Testis (tissue), 3 donors: Measurements from ENCODE around the gene MDFIC. TPM values are rescaled to one million over a fixed set of nuclear protein-coding genes. Genes with fewer than 3 reads are reported as not detected.

Experiments used
- DNase-seq: peaks from one replicate; pipeline ENCODE4 v3.0.0-alpha.2; 2019
- H3K27ac ChIP-seq, 2 donors: fragments of 200-600 bp; sonication (generic); one replicate each; pipeline ENCODE4 v1.5.1; 2019
- H3K27me3 ChIP-seq: fragments of 200-600 bp; sonication (generic); one replicate; pipeline ENCODE4 v1.5.1; 2019
- H3K36me3 ChIP-seq: fragments of 200-600 bp; sonication (generic); one replicate; pipeline ENCODE4 v1.5.1; 2017; ENCODE audit warnings: low read depth; ENCODE audit errors: missing control alignments
- H3K4me1 ChIP-seq: fragments of 200-600 bp; sonication (generic); one replicate; pipeline ENCODE4 v1.5.1; 2019
- H3K4me3 ChIP-seq, 2 donors: fragments of 200-600 bp; sonication (generic); one replicate each; pipeline ENCODE4 v1.5.1; 2017 to 2019
- H3K9me3 ChIP-seq: fragments of 200-600 bp; sonication (generic); one replicate; pipeline ENCODE4 v1.5.1; 2017
- CTCF ChIP-seq, 3 experiments: fragments of 450-650 bp in 2 of 3; fragments of 200-600 bp in 1 of 3; sonication (generic) in 1 of 3; IDR thresholded peaks; one replicate each; pipeline ENCODE4 v1.5.1; 2016 to 2019; ENCODE audit warnings: antibody characterized with exemption in 3 of 3, mild to moderate bottlenecking in 2 of 3, moderate library complexity in 1 of 3
- POLR2A ChIP-seq: fragments of 450-650 bp; IDR thresholded peaks from one replicate; pipeline ENCODE4 v1.6.1; 2017; ENCODE audit warnings: antibody characterized with exemption, mild to moderate bottlenecking, moderate library complexity
- WGBS, 2 donors: methylation state at CpG; one replicate each; pipeline ENCODE4 v1.1.5; 2018; 5-methylcytosine and 5-hydroxymethylcytosine counted together
- intact Hi-C: fragments of 100-400 bp; cut with DNase I; formaldehyde crosslinking; loops from one replicate; pipeline ENCODE4 v1.15.1; 2023; ENCODE audit warnings: low total_unique reads
- polyA plus RNA-seq: library from polyadenylated mRNA; stranded (reverse); fragments of 350-450 nt; fragmentation: Illumina TruSeq; extraction: RNeasy Lipid Tissue Mini Kit (QIAGEN cat#74804); gene quantifications from one replicate; pipeline ENCODE4 v1.2.3, GENCODE V29; 2014; ENCODE audit warnings: low read depth, low replicate concordance; ENCODE audit not compliant: insufficient read depth
- total RNA-seq, 2 donors: library from RNA; depleted of rRNA; stranded (reverse); fragments of >200 nt; gene quantifications; one replicate each; pipeline ENCODE4 v1.2.3, GENCODE V29; 2016

MDFIC gene
- total and polyA plus RNA-seq, 3 donors from 2014 or later = 5.8 to 7.6 (median 6.1) TPM

GRCh38 chr7:114979803-114980507 lies 58.1 kb downstream of the MDFIC start:
- Histone ChIP-seq H3K4me1 (no peaks in the 10 kb centered on the region), H3K27ac (no peak overlapping the region), H3K9me3 (no peaks in the 10 kb centered on the region), H3K36me3 (no peaks in the 10 kb centered on the region), H3K27me3 (no peaks in the 10 kb centered on the region), H3K4me3 (no peak overlapping the region)
- intact Hi-C loops = no loop called here
- DNase-seq = no peak
- WGBS, 2 donors = 82 to 89% methylated on average over 4 of the region's 4 CpGs
- TF ChIP-seq POLR2A (no peak), CTCF (IDR thresholded peaks at IDR 0.05) (no peak)

DNA sequence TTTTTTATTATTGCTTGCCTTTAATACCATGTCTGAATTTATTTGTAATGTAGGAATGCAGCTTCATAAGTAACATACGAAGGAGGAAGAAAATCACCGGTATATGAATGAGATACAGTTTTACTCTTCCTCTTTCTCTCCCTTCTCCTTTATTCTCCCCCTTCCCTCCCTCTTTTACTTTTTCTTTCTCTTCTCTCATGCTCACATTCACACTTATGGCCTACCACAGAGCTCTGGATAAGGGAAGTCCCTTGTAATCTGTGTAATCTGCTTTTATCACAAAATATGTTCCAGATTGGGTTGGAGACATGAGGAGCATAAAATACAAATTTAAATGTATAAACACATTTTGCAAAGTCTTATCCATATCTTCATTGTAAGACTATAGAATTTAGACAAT lies 59.4 kb downstream of the MDFIC start:
- no peak overlapping the region for H3K4me3 ChIP-seq
- no peaks in the 10 kb centered on the region for H3K9me3 ChIP-seq
- H3K27me3 ChIP-seq = no peaks in the 10 kb centered on the region
- TF ChIP-seq CTCF (IDR thresholded peaks at IDR 0.05) (no peak), POLR2A (no peak)
- WGBS, 2 donors = 86% methylated on average over 2 of the region's 2 CpGs
- intact Hi-C loops = no loop called here
- no peak for DNase-seq
- H3K4me1 ChIP-seq = no peaks in the 10 kb centered on the region
- H3K36me3 ChIP-seq = no peaks in the 10 kb centered on the region
- H3K27ac ChIP-seq = no peak overlapping the region

DNA sequence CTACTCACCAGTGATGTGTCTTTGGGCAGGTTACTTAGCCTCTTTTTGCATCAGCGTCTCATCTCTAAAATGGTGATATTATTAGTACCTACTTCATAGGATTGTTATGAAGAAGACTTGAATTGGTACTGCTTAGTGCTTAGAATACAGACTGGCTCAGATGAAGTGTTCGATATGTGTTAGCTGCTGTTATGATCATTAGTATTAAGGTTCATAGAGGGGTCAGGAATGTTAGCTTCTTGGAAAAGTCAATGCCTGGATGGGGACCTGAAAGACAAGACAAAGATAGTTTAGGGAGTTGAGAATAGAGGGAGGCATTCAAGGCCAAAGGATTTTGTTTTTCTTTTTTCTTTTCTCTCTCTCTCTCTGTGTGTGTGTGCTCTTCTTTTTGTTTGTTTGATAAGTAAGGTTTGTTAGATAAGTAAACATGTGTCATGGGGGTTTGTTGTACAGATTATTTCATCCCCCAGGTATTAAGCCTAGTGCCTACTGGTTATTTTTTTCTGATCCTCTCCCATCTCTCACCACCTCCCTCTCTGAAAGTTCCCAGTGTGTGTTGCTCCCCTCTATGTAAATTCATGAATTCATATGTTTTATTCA lies 63.3 kb downstream of the MDFIC start:
- intact Hi-C loops = no loop called here
- Histone ChIP-seq H3K27me3 (no peaks in the 10 kb centered on the region), H3K36me3 (no peaks in the 10 kb centered on the region), H3K4me1 (no peaks in the 10 kb centered on the region), H3K4me3 (no peak overlapping the region), H3K9me3 (no peaks in the 10 kb centered on the region), H3K27ac (no peak overlapping the region)
- no peak for DNase-seq
- TF ChIP-seq POLR2A (no peak), CTCF (IDR thresholded peaks at IDR 0.05) (no peak)
- WGBS, 2 donors = 91 to 95% methylated on average over 2 of the region's 2 CpGs

DNA sequence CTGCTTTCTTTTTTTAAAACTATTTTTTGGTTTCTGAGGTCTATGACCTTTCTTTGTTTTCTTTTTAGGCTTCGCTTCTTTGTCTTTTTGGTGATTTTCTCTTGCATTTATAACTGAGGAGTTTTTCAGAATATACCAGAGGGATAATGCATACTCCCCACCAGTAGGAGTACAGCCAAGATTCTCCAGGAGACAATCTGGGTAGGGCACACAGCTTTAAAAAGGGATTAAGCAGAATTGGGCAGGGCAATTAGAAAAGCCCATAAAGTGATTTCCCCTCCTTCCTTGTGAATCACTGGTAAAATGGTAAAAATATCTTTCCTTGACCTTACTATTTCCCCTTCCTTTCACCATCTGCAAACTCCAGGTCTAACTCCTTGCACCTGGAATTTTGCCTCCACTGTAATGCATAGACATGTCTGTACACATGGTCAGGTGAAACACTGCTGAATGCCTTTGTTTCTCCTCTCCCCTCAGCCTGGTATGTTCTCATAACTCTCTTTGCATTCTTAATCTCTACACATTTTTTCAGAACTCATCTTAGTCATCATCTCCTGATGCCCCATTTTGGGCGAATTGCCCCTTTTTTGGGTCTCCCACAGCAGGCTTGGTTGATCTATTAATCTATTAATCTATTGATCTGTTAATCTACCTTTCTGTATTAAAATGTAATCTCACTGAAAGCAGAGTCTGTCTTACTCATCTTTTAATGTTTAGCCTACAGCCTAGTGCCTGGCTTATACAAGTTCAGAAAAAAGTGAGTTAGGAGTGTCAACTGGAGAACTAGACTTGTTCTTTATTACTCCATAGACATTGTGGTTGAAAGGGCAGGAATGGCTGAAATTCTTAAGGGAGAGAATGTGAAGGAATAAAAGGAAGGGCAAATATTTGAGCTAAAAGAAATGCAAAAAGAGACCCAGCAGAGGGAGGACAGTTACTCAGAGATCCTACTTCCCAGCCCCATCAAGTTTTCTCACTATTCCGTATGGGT lies 64.6 kb downstream of the MDFIC start:
- intact Hi-C loops = no loop called here
- 95 to 96% methylated on average over 3 of the region's 3 CpGs for WGBS, 2 donors
- no peaks in the 10 kb centered on the region for H3K27me3 ChIP-seq
- no peaks in the 10 kb centered on the region for H3K36me3 ChIP-seq
- H3K9me3 ChIP-seq = no peaks in the 10 kb centered on the region
- H3K4me1 ChIP-seq = no peaks in the 10 kb centered on the region
- TF ChIP-seq POLR2A = no peak
- TF ChIP-seq CTCF (IDR thresholded peaks at IDR 0.05) = no peak
- H3K4me3 ChIP-seq = no peak overlapping the region
- no peak overlapping the region for H3K27ac ChIP-seq
- DNase-seq = no peak
